Fibroblast of lung (primary cell): ENCODE data around the gene CRELD2. TPM values are rescaled to one million over a fixed set of nuclear protein-coding genes. Genes with fewer than 3 reads are reported as not detected.
A peak's percentile ranks its signal among the peaks of the same experiment; 100 is the strongest.

Experiments used
- DNase-seq, 2 donors: peaks; one replicate each; pipeline versions ENCODE4 v3.0.0 to v3.0.0-alpha.2; 2010; ENCODE audit warnings: low read depth in 2 of 2
- H2AFZ ChIP-seq: 2 replicates; pipeline ENCODE4 v1.5.1; 2012; ENCODE audit warnings: low read length, control low read depth, inconsistent platforms
- H3K27ac ChIP-seq: 2 replicates; pipeline ENCODE4 v1.5.1; 2011; ENCODE audit warnings: low read length, control low read depth; ENCODE audit not compliant: insufficient read depth
- H3K27me3 ChIP-seq: 2 replicates; pipeline ENCODE4 v1.5.1; 2011; ENCODE audit warnings: mild to moderate bottlenecking, low read length; ENCODE audit not compliant: control insufficient read depth, insufficient read depth
- H3K36me3 ChIP-seq: 2 replicates; pipeline ENCODE4 v1.5.1; 2011; ENCODE audit warnings: low read length; ENCODE audit not compliant: control insufficient read depth, insufficient read depth
- H3K4me1 ChIP-seq: 2 replicates; pipeline ENCODE4 v1.5.1; 2011; ENCODE audit warnings: low read length; ENCODE audit not compliant: control insufficient read depth, insufficient read depth; ENCODE audit errors: extremely low read depth
- H3K4me2 ChIP-seq: 2 replicates; pipeline ENCODE4 v1.5.1; 2011; ENCODE audit warnings: low read length, control low read depth; ENCODE audit not compliant: insufficient read depth; ENCODE audit errors: extremely low read depth
- H3K4me3 ChIP-seq, 4 experiments: fragments of 200-600 bp in 1 of 4; sonication (generic) in 1 of 4; replicated peaks in 1 of 4; 2 replicates each; pipeline ENCODE4 v1.5.1; 2011 to 2016; ENCODE audit warnings: low read length in 4 of 4, low read depth in 3 of 4, mild to moderate bottlenecking in 3 of 4, control low read depth in 2 of 4, inconsistent platforms in 1 of 4, mixed read lengths in 1 of 4; ENCODE audit not compliant: insufficient read depth in 1 of 4; ENCODE audit errors: control extremely low read depth in 1 of 4
- H3K79me2 ChIP-seq: 2 replicates; pipeline ENCODE4 v1.5.1; 2012; ENCODE audit warnings: mild to moderate bottlenecking, low read length, inconsistent platforms; ENCODE audit not compliant: control insufficient read depth, insufficient read depth
- H3K9ac ChIP-seq: 2 replicates; pipeline ENCODE4 v1.5.1; 2011; ENCODE audit warnings: mild to moderate bottlenecking, low read length, control low read depth; ENCODE audit not compliant: insufficient read depth
- H3K9me3 ChIP-seq: 2 replicates; pipeline ENCODE4 v1.5.1; 2012; ENCODE audit warnings: low read depth, low read length; ENCODE audit not compliant: control insufficient read depth, insufficient read depth
- H4K20me1 ChIP-seq: 2 replicates; pipeline ENCODE4 v1.5.1; 2011; ENCODE audit warnings: low read length; ENCODE audit not compliant: control insufficient read depth, insufficient read depth; ENCODE audit errors: extremely low read depth
- EZH2 ChIP-seq: IDR thresholded peaks from 2 replicates; pipeline ENCODE4 v1.5.1; 2012; ENCODE audit warnings: low read length, control low read depth, mild to moderate bottlenecking; ENCODE audit errors: missing control alignments
- polyA minus RNA-seq: library from RNA; depleted of rRNA, polyadenylated mRNA; stranded (reverse); fragments of >200 nt; gene quantifications from 2 replicates; pipeline ENCODE4 v1.2.3, GENCODE V29; 2011; ENCODE audit warnings: low replicate concordance
- polyA plus RNA-seq, 2 donors: library from polyadenylated mRNA; depleted of rRNA in 1 of 2; stranded (reverse) in 1 of 2; unstranded in 1 of 2; fragments of >200 nt; gene quantifications; 2 replicates each; pipeline ENCODE4 v1.2.1, GENCODE V29; 2011 to 2012; ENCODE audit warnings: missing spikeins in 1 of 2
- total RNA-seq: library from RNA; depleted of rRNA; stranded (reverse); fragments of >200 nt; gene quantifications from 2 replicates; pipeline ENCODE4 v1.2.1, GENCODE V29; 2014
- TF ChIP-seq, protein P1 (sequence below), 2 donors: IDR thresholded peaks in 1 of 2; conservative IDR thresholded peaks in 1 of 2; 1 replicate in 1 of 2; 2 replicates in 1 of 2; pipeline ENCODE4 v1.5.1; 2011 to 2012; ENCODE audit warnings: low read length in 2 of 2, control low read depth in 1 of 2, inconsistent platforms in 1 of 2, low read depth in 1 of 2, mild to moderate bottlenecking in 1 of 2

Gene CRELD2, protein sequence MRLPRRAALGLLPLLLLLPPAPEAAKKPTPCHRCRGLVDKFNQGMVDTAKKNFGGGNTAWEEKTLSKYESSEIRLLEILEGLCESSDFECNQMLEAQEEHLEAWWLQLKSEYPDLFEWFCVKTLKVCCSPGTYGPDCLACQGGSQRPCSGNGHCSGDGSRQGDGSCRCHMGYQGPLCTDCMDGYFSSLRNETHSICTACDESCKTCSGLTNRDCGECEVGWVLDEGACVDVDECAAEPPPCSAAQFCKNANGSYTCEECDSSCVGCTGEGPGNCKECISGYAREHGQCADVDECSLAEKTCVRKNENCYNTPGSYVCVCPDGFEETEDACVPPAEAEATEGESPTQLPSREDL
- 41.3 and 56.6 TPM in 2 replicates for total RNA-seq
- 45.3 and 50.9 TPM in 2 replicates for polyA plus RNA-seq
- polyA plus RNA-seq (2012): 55.8 and 68.2 TPM in 2 replicates
- 6.0 and 12.3 TPM in 2 replicates for polyA minus RNA-seq

DNA sequence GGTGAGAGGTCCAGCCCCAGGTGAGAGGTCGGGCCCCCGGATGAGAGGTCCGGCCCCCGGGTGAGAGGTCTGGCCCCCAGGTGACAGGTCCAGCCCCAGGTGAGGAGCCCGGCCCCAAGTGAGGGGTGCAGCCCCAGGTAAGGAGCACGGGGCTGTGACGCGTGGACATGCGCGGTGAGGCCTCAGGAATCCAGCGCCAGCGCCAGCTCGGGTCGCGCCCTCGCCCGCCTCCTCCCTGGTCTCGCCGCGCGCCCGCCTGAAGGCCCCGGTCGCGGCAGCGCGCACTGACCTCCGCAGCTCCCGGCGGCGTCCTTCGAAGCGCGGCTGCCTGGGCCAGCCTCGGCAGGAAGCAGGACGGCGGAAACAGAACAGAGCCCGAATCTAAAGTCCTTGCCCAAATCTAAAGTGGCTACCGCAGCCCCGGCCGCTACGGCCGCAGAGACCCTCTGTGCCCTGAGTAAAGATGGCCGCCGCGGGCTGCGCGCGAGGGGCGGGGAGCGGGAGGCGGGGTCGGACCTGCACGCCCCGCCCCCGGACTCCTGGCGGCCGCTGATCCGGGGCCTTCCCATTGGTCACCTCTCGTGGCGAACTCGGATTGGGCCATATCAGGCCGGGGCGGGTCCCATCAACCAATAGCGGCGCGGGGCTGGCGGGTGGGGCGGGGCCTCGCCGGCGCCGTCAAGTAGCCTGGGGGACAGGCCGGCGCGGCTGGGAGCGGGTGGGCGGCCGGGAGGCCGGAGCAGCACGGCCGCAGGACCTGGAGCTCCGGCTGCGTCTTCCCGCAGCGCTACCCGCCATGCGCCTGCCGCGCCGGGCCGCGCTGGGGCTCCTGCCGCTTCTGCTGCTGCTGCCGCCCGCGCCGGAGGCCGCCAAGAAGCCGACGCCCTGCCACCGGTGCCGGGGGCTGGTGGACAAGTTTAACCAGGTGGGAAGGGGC, at the start of gene CRELD2, which contains the start of gene ALG12:
Gene CRELD2 (plus strand): TSS at position 661 of the 937 bp plus-strand sequence. CDS start 136 bp downstream, at position 797.
Gene ALG12 (minus strand): TSS at position 465 of the 937 bp plus-strand sequence. CDS start 4,673 bp downstream, outside the sequence.
- Histone ChIP-seq H3K4me2 (peak within 1 kb of the TSS; percentile 97), H3K27me3 (no peaks in the 10 kb centered on the region), H2AFZ (peak within 1 kb of the TSS; percentile 71), H3K79me2 (peaks cover 6% of the 10 kb centered on the region), H3K9ac (peak within 1 kb of the TSS; percentile 90), H3K27ac (peak within 1 kb of the TSS; percentile 85), H3K4me1 (peaks cover 5% of the 10 kb centered on the region), H3K9me3 (no peaks in the 10 kb centered on the region), H3K4me3 (peak within 1 kb of the TSS; percentile 69 to 89 (median 85)), H4K20me1 (no peaks in the 10 kb centered on the region), H3K36me3 (peaks cover 9% of the 10 kb centered on the region)
- peak; percentile 96 for DNase-seq
- no peak for TF ChIP-seq EZH2
- TF ChIP-seq, protein P1, sequence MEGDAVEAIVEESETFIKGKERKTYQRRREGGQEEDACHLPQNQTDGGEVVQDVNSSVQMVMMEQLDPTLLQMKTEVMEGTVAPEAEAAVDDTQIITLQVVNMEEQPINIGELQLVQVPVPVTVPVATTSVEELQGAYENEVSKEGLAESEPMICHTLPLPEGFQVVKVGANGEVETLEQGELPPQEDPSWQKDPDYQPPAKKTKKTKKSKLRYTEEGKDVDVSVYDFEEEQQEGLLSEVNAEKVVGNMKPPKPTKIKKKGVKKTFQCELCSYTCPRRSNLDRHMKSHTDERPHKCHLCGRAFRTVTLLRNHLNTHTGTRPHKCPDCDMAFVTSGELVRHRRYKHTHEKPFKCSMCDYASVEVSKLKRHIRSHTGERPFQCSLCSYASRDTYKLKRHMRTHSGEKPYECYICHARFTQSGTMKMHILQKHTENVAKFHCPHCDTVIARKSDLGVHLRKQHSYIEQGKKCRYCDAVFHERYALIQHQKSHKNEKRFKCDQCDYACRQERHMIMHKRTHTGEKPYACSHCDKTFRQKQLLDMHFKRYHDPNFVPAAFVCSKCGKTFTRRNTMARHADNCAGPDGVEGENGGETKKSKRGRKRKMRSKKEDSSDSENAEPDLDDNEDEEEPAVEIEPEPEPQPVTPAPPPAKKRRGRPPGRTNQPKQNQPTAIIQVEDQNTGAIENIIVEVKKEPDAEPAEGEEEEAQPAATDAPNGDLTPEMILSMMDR (conservative IDR thresholded peaks at IDR 0.05 in 1 of 2, IDR thresholded peaks at IDR 0.05 in 1 of 2; ENCODE audit: low read depth in 1 of 2, low read length in 2 of 2): no peak

DNA sequence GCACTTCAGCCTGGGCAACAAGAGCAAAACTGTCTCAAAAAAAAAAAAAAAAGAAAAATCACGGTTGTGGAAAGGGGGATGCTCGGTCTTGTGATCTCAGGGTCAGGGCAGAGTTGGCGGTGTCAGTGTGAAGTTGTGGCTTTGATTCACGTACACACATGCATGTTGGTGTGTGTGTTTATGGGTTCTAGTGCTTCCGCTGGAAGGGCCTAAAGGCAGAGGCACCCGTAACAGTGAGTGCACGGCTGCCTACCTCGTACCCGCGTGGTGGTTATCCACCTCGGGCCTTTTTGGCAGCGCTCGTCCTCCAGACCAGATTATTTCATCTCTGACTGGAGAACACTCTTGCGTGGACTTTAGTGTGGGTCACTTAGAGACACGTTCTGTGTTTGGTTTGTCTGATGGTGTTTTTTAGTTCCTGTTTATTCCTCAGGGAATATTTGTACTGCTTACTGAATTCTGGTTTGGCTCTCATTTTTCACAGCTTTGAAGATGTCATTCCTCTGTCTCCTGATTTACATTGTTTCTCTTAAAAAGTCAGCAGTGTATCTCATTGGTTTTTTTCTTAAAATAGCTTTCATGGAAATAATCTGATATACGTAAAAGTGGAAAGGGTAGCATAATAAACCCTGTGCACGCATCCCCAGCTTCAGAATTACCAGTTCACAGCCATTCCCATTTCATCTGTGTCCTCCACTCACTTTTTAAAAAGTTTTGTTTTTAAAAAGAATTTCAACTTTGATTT, 49.2 kb upstream of the CRELD2 start:
- H3K79me2 ChIP-seq: peaks cover 68% of the 10 kb centered on the region
- no peaks in the 10 kb centered on the region for H3K9me3 ChIP-seq
- DNase-seq: no peak
- no peaks in the 10 kb centered on the region for H4K20me1 ChIP-seq
- H2AFZ ChIP-seq: no peak overlapping the region
- no peak overlapping the region for H3K27ac ChIP-seq
- H3K9ac ChIP-seq: no peak overlapping the region
- no peak overlapping the region for H3K4me2 ChIP-seq
- H3K4me3 ChIP-seq: no peak overlapping the region
- peaks cover 2% of the 10 kb centered on the region for H3K36me3 ChIP-seq
- TF ChIP-seq, protein P1 (conservative IDR thresholded peaks at IDR 0.05 in 1 of 2, IDR thresholded peaks at IDR 0.05 in 1 of 2; ENCODE audit: low read depth in 1 of 2, low read length in 2 of 2): no peak
- TF ChIP-seq EZH2: no peak
- H3K4me1 ChIP-seq: no peaks in the 10 kb centered on the region
- H3K27me3 ChIP-seq: no peaks in the 10 kb centered on the region
